Stimulated activated naive CD8-positive, alpha-beta T cell treated with anti-CD3 and anti-CD28 coated beads, Interleukin-15, Interleukin-2, amounts not matched to agents 100 ng/mL and 50 ng/mL, for 24 hours (primary cell): ENCODE results near the gene ZBTB7C.

Experiments
- H3K27ac Mint-ChIP-seq: one replicate; pipeline ENCODE4 v1.8.0; 2021; ENCODE audit warnings: mild to moderate bottlenecking, mixed read lengths
- H3K27me3 Mint-ChIP-seq: one replicate; pipeline ENCODE4 v1.8.0; 2021; ENCODE audit warnings: mixed read lengths
- H3K36me3 Mint-ChIP-seq: one replicate; pipeline ENCODE4 v1.8.0; 2021; ENCODE audit warnings: low read depth, mixed read lengths
- H3K4me1 Mint-ChIP-seq: one replicate; pipeline ENCODE4 v1.8.0; 2021; ENCODE audit warnings: low read depth, mixed read lengths
- H3K4me3 Mint-ChIP-seq: one replicate; pipeline ENCODE4 v1.8.0; 2021; ENCODE audit warnings: mild to moderate bottlenecking, mixed read lengths
- H3K9me3 Mint-ChIP-seq: one replicate; pipeline ENCODE4 v1.8.0; 2021; ENCODE audit warnings: mixed read lengths

The ZBTB7C gene

GRCh38 chr18:47993409-47993808 lies 415.8 kb downstream of the ZBTB7C start:
- Mint-ChIP-seq H3K27ac (no peak overlapping the region), H3K4me3 (no peak overlapping the region), H3K36me3 (no peaks in the 10 kb centered on the region), H3K9me3 (peaks cover 4% of the 10 kb centered on the region), H3K27me3 (peaks cover 7% of the 10 kb centered on the region), H3K4me1 (no peaks in the 10 kb centered on the region)

- Mint-ChIP-seq H3K9me3 (peaks cover 4% of the 10 kb centered on the region), H3K4me1 (no peaks in the 10 kb centered on the region), H3K36me3 (no peaks in the 10 kb centered on the region), H3K27ac (no peak overlapping the region), H3K27me3 (peaks cover 7% of the 10 kb centered on the region), H3K4me3 (no peak overlapping the region)
Measured at GRCh38 chr18:47992976-47993375, 416.2 kb downstream of the ZBTB7C start.

DNA sequence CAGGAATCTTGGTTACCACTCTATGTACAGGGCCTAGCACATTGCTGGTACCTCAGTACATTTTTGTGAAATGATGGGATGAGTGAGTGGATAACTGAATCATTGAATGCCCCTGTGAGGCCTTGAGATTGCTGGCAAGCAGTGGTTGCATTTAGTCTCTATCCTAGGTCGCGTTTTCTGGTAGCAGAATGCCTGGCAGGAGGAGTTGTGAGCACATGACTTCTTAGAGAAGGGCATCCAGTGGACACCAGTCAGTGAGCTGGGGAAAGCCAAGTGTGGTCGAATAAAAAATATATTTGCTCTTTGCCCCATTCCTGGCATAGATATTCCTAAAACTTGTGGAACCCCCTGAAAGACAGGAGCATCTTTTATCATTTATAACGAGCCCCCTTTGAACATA lies 416.9 kb downstream of the ZBTB7C start:
- Mint-ChIP-seq H3K4me3 (no peak overlapping the region), H3K36me3 (no peaks in the 10 kb centered on the region), H3K27me3 (peaks cover 7% of the 10 kb centered on the region), H3K4me1 (no peaks in the 10 kb centered on the region), H3K9me3 (peaks cover 4% of the 10 kb centered on the region), H3K27ac (no peak overlapping the region)

GRCh38 chr18:47990981-47991380 lies 418.2 kb downstream of the ZBTB7C start:
- Mint-ChIP-seq H3K27me3 (peaks cover 4% of the 10 kb centered on the region), H3K9me3 (peaks cover 2% of the 10 kb centered on the region), H3K4me1 (no peaks in the 10 kb centered on the region), H3K36me3 (no peaks in the 10 kb centered on the region), H3K4me3 (no peak overlapping the region), H3K27ac (no peak overlapping the region)

- Mint-ChIP-seq H3K4me1 (no peaks in the 10 kb centered on the region), H3K36me3 (no peaks in the 10 kb centered on the region), H3K27me3 (peaks cover 4% of the 10 kb centered on the region), H3K27ac (no peak overlapping the region), H3K9me3 (no peaks in the 10 kb centered on the region), H3K4me3 (no peak overlapping the region)
Measured at GRCh38 chr18:47987388-47987699, 421.8 kb downstream of the ZBTB7C start.

GRCh38 chr18:47986620-47987387 lies 422.4 kb downstream of the ZBTB7C start:
- H3K27me3 Mint-ChIP-seq: peaks cover 4% of the 10 kb centered on the region

DNA sequence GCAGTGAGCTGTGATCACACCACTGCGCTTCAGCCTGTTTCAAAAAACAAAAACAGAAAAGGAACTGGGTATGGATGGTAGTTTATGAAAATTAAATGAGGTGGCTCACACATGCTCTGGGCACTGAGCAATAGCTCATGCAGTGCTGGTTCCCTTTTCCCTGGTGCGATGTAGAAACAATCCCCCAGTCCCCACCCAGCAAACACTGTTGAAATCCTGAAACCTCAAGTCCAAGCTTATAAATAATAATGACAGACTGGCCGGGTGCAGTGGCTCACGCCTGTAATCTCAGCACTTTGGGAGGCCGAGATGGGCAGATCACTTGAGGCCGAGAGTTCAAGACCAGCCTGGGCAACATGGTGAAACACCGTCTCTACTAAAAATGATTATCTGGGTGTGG lies 423.3 kb downstream of the ZBTB7C start:
- no peaks in the 10 kb centered on the region for H3K9me3 Mint-ChIP-seq
- H3K27ac Mint-ChIP-seq: no peak overlapping the region
- no peaks in the 10 kb centered on the region for H3K36me3 Mint-ChIP-seq

More at GRCh38 chr18:47986620-47987387, 422.4 kb downstream of the ZBTB7C start:
- Mint-ChIP-seq H3K4me3 (no peak overlapping the region), H3K4me1 (no peaks in the 10 kb centered on the region), H3K9me3 (no peaks in the 10 kb centered on the region), H3K27ac (no peak overlapping the region), H3K36me3 (no peaks in the 10 kb centered on the region)

GRCh38 chr18:47984991-47985390 lies 424.2 kb downstream of the ZBTB7C start:
- Mint-ChIP-seq H3K27ac (no peak overlapping the region), H3K4me3 (no peak overlapping the region), H3K27me3 (no peaks in the 10 kb centered on the region), H3K36me3 (no peaks in the 10 kb centered on the region), H3K9me3 (no peaks in the 10 kb centered on the region), H3K4me1 (no peaks in the 10 kb centered on the region)

More for the DNA sequence above, 423.3 kb downstream of the ZBTB7C start:
- Mint-ChIP-seq H3K4me3 (no peak overlapping the region), H3K27me3 (no peaks in the 10 kb centered on the region), H3K4me1 (no peaks in the 10 kb centered on the region)

DNA sequence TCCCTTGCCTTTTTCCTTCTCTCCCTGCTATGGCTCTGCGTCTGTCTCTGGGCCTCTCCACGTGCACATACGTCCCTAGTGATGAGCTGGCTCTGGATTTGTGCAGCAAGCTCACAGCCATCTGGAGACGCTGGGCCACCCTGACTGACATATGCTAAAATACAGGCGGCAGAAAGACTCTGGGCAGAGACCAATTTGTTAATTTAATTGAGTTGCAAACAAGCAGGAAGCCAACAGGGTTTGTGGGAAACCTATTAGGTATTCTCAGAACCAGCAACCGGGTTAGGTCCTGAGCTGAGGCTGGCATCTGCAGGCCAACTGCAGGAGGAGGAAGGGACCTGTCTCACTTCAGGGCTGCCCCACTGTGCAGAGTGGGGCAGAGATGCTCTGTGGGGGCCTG lies 425.2 kb downstream of the ZBTB7C start:
- Mint-ChIP-seq H3K9me3 (no peaks in the 10 kb centered on the region), H3K36me3 (no peaks in the 10 kb centered on the region), H3K4me3 (no peak overlapping the region), H3K27me3 (no peaks in the 10 kb centered on the region), H3K4me1 (no peaks in the 10 kb centered on the region), H3K27ac (no peak overlapping the region)

DNA sequence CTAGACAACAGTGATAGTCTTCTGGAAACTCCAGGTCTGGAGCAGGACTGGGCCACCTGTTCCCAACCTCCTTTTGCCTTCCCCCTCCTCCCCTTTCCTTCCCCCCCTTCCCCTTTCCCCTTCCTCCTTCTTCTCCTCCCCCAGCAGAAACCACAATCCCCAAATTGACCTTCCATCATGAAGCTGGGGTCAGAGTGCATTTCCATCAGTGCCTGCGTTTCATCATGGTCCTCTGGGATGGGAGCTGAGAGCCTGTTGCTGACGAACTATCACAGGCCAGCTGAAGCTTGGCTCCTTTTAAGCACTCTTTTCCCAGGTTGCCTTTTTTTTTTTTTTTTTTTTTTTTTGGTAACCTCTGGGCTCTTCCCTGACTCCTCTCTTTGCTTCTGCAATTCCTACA lies 426.1 kb downstream of the ZBTB7C start:
- no peak overlapping the region for H3K27ac Mint-ChIP-seq
- no peaks in the 10 kb centered on the region for H3K9me3 Mint-ChIP-seq
- no peaks in the 10 kb centered on the region for H3K4me1 Mint-ChIP-seq
- no peaks in the 10 kb centered on the region for H3K27me3 Mint-ChIP-seq
- no peak overlapping the region for H3K4me3 Mint-ChIP-seq
- H3K36me3 Mint-ChIP-seq: no peaks in the 10 kb centered on the region

- Mint-ChIP-seq H3K36me3 (no peaks in the 10 kb centered on the region), H3K27me3 (no peaks in the 10 kb centered on the region), H3K9me3 (no peaks in the 10 kb centered on the region), H3K27ac (no peak overlapping the region), H3K4me1 (no peaks in the 10 kb centered on the region), H3K4me3 (no peak overlapping the region)
Measured at GRCh38 chr18:47981830-47982229, 427.4 kb downstream of the ZBTB7C start.

DNA sequence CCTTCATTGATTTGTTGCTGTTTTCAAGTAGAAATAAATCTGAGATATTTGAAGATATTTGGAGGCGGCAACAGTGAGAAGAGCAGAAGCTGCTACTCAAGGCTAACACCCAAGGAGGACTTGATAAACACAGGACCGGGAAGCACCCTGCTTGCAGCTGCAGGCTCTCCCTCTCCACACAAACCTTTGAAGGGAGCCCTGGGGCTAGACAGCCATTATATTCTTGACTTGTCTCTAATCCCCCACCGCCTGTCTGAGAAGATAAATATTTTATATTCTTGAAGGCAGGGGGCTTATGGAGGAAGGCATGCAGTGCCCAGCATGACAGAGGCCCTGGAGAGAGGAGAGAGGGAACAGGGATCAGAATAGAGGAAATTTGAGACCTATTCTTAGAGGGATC lies 427.9 kb downstream of the ZBTB7C start:
- Mint-ChIP-seq H3K36me3 (no peaks in the 10 kb centered on the region), H3K27me3 (no peaks in the 10 kb centered on the region), H3K27ac (no peak overlapping the region), H3K4me1 (no peaks in the 10 kb centered on the region), H3K4me3 (no peak overlapping the region), H3K9me3 (no peaks in the 10 kb centered on the region)

DNA sequence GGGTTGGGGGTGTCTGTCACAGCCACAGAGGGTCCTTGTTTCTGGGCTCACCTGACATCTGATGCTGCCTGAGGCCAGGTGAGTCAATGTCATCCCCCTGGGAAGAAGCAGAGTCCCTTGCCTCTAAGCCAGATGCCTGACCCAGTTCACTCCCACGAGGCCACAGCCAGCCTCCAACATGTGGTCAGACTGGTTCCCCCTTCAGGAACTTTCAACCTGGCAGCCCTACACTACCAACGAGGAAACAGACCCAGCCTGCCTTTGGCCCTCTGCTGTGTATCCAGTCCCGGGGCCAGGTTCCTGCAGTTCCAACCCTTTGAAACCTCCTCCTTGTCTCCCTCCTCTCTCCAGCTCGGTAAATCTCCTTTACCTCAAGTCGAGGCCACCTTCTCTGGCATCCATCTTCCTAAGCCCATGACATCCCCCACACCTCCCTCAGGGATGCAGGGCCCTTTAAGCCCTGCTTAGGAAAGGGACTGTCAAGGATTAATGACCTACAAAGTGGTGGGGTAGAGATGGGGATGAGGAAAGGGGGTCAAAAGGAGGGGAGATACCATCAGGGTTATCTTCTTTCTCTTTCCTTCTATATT lies 429.5 kb downstream of the ZBTB7C start:
- Mint-ChIP-seq H3K4me1 (no peaks in the 10 kb centered on the region), H3K27ac (no peak overlapping the region), H3K27me3 (no peaks in the 10 kb centered on the region), H3K9me3 (no peaks in the 10 kb centered on the region), H3K4me3 (no peak overlapping the region), H3K36me3 (no peaks in the 10 kb centered on the region)

- Mint-ChIP-seq H3K36me3 (no peaks in the 10 kb centered on the region), H3K4me1 (no peaks in the 10 kb centered on the region), H3K9me3 (no peaks in the 10 kb centered on the region), H3K4me3 (no peak overlapping the region), H3K27ac (no peak overlapping the region), H3K27me3 (no peaks in the 10 kb centered on the region)
Measured at GRCh38 chr18:47978603-47979002, 430.6 kb downstream of the ZBTB7C start.

GRCh38 chr18:47978141-47978540 lies 431.0 kb downstream of the ZBTB7C start:
- no peaks in the 10 kb centered on the region for H3K4me1 Mint-ChIP-seq
- H3K27ac Mint-ChIP-seq: no peak overlapping the region
- no peaks in the 10 kb centered on the region for H3K36me3 Mint-ChIP-seq
- no peaks in the 10 kb centered on the region for H3K9me3 Mint-ChIP-seq
- no peaks in the 10 kb centered on the region for H3K27me3 Mint-ChIP-seq
- no peak overlapping the region for H3K4me3 Mint-ChIP-seq
